ENCODE measurements around the gene BEGAIN.

- TF ChIP-seq POLR2A (IDR thresholded peaks at IDR 0.05) (no peak), CTCF (IDR thresholded peaks at IDR 0.05) (no peak)
These were observed 2.7 kb upstream of the BEGAIN start for GRCh38 chr14:100589760-100590469.

Data from esophagus squamous epithelium (tissue), 4 donors.